ENCODE data around the gene ACKR3.

ACKR3 gene

DNA sequence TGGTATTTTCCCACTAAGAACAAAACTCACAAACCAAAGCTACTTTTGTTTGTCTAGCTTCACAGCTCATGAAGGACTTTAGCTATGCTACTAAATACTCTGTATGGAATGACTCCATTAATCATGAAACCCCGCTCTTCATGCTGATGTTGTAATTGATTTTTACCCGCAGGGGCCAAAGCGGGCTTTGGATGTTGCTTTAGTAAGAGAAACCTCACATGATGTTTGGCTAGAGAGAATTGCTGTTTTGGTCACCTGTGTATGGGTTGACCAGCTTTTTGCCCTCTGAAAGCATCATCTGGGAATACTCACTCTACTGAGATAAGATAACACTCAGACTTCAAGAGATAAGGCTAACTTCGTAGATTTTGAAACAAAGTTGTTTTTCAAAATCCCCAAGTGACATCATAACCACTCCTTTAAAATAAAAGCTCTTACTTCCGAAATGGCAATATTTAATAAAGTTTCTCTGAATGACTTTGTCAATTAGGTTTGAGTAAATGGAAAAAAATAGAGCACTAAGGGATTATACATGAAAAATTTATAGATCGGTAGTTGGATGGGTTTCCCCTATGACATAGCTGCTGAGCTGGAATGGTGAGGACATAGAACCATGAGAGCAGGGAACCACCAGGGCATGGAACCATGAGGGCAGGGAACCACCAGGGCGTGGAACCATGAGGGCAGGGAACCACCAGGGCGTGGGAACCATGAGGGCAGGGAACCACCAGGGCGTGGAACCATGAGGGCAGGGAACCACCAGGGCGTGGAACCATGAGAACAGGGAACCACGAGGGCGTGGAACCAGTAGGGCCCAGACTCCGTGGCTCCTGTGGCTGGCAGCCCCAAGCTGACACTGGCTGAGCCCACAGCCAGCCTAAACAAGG is 31.9 kb downstream of the ACKR3 start:
- Histone ChIP-seq H3K36me3 (ENCODE audit: control insufficient read depth, insufficient read depth, low read length) (no peaks in the 10 kb centered on the region), H3K4me1 (ENCODE audit: control insufficient read depth, insufficient read depth, low read length, poor library complexity, severe bottlenecking) (no peaks in the 10 kb centered on the region), H3K9me3 (ENCODE audit: control insufficient read depth, low read length) (no peaks in the 10 kb centered on the region), H3K4me3 (ENCODE audit: extremely low read depth, insufficient read depth, low read length, poor library complexity, severe bottlenecking) (no peak overlapping the region), H3K27ac (ENCODE audit: low read depth, low read length, severe bottlenecking) (no peak overlapping the region)
- 90 to 94% methylated on average over 10 to 11 of the region's 13 CpGs for WGBS, 2 experiments (ENCODE audit: insufficient coverage in 2 of 2)

DNA sequence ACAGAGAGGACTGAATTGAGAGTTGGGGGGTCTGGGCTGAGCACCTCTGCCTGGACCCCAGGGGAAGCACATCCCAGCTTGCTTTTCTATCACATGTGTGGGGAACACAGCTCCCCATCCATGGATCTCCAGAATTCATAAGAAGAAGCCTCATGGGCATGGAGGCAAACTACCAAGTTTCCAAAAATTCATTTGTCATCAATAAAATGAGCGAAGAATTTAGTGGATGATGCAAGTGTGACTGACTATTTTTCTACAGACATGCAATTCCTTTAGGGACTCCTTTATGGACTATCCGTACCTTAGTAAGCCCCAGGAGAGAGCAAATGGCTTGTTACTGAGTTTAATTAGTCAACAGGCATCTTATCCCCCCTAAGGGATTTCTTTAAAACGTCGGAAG is 33.1 kb downstream of the ACKR3 start:
- no peaks in the 10 kb centered on the region for H3K36me3 ChIP-seq (ENCODE audit: control insufficient read depth, insufficient read depth, low read length)
- no peak overlapping the region for H3K4me3 ChIP-seq (ENCODE audit: extremely low read depth, insufficient read depth, low read length, poor library complexity, severe bottlenecking)
- H3K4me1 ChIP-seq (ENCODE audit: control insufficient read depth, insufficient read depth, low read length, poor library complexity, severe bottlenecking): no peaks in the 10 kb centered on the region
- WGBS, 2 experiments (ENCODE audit: insufficient coverage in 2 of 2): 88 to 100% methylated on average over 1 to 3 of the region's 4 CpGs
- no peaks in the 10 kb centered on the region for H3K9me3 ChIP-seq (ENCODE audit: control insufficient read depth, low read length)
- H3K27ac ChIP-seq (ENCODE audit: low read depth, low read length, severe bottlenecking): no peak overlapping the region

DNA sequence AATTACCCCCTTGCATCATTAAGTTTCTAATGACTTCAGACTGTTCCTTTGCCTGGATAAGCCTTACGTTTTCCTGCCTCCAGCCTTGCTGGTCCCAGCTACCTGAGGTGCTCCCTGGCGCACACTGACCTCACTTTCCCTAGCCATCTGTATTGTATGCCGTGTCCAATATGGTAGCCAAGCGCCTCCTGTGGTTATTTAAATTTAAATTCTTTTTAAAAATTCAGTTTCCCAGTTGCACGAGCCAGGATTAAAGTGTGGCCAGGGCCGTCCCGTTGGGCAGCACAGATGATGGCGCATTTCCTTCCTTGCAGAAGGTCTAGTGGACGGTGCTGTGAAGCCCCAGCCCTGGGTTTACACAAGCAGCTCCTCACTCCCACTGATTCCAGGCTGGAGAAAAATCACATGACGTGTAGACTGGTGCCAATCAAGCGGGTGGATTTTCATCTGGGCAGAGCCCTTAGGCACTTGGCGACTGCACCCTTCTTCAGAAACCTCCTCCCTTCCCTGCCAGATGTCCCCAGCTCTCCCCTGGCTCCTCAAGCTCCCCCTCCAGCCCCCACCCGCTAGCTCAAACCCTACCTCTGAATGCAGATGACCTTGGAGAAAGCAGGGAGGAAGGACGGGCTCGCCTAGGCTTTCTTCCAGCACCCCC is 33.9 kb downstream of the ACKR3 start:
- no peak overlapping the region for H3K27ac ChIP-seq (ENCODE audit: low read depth, low read length, severe bottlenecking)
- H3K4me1 ChIP-seq (ENCODE audit: control insufficient read depth, insufficient read depth, low read length, poor library complexity, severe bottlenecking): no peaks in the 10 kb centered on the region
- no peak overlapping the region for H3K4me3 ChIP-seq (ENCODE audit: extremely low read depth, insufficient read depth, low read length, poor library complexity, severe bottlenecking)
- no peaks in the 10 kb centered on the region for H3K36me3 ChIP-seq (ENCODE audit: control insufficient read depth, insufficient read depth, low read length)
- 89 to 97% methylated on average over 11 to 13 of the region's 15 CpGs for whole genome bisulfite sequencing, 2 experiments (ENCODE audit: insufficient coverage in 2 of 2)
- H3K9me3 ChIP-seq (ENCODE audit: control insufficient read depth, low read length): no peaks in the 10 kb centered on the region

DNA sequence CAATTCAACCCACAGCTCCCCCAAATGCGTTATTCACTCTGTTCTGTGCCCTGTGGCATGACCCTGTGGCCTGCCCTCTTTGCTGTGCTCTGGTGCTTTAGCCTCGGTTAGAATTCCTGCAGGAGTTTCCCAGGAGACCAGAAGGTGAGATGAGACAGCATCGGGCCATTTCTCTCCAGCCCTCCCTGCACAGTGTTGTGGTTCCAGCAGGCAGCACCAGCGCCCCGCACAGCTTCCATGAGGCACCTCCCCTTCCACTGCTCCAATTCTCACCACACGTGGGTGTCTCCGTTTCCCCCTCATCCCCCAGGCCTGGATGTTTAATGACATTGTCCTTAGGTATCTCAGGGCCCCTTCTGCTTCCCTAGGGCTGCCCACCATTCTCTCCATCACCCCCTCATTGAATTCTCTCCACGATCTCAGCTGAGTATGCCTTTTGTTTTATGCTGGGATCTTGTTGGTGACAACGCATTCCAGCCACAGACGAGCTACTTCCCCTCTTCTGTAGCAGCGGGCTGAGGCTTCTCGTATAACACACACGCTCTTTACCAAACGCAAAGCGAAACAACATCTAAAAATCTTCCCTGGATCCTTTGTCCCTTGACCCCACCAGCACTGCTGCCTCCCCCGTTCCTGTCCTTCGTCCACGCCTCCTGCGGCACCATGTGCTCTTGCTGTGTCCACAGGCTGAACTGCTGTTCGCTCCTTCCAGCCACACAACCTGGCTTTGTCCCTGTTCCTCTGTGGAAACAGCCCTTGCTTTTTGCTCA is 35.1 kb downstream of the ACKR3 start:
- 85 to 86% methylated on average over 19 to 20 of the region's 20 CpGs for WGBS, 2 experiments (ENCODE audit: insufficient coverage in 2 of 2)
- H3K27ac ChIP-seq (ENCODE audit: low read depth, low read length, severe bottlenecking): no peak overlapping the region
- no peak overlapping the region for H3K4me3 ChIP-seq (ENCODE audit: extremely low read depth, insufficient read depth, low read length, poor library complexity, severe bottlenecking)
- no peaks in the 10 kb centered on the region for H3K9me3 ChIP-seq (ENCODE audit: control insufficient read depth, low read length)
- no peaks in the 10 kb centered on the region for H3K36me3 ChIP-seq (ENCODE audit: control insufficient read depth, insufficient read depth, low read length)
- H3K4me1 ChIP-seq (ENCODE audit: control insufficient read depth, insufficient read depth, low read length, poor library complexity, severe bottlenecking): no peaks in the 10 kb centered on the region

DNA sequence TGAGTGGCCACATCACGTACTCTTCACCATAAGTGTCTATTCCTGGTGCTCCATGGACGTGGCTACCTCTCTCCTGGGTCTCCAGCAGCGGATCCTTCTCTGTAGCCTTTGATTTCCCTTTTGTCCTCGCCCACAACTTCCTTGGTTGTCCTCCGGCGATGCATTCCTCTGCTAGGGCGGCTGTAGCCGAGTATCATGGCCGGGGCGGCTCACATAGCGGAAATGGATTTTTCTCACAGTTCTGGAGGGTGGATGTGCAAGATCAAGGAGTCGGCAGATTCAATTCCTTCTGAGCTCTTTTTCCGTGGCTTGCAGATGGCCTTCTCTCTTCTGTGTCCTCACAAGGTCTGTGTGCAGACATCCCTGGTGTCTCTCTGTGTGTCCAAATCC is 35.7 kb downstream of the ACKR3 start:
- 92 to 95% methylated on average over 13 of the region's 13 CpGs for WGBS, 2 experiments (ENCODE audit: insufficient coverage in 2 of 2)
- no peaks in the 10 kb centered on the region for H3K36me3 ChIP-seq (ENCODE audit: control insufficient read depth, insufficient read depth, low read length)
- H3K27ac ChIP-seq (ENCODE audit: low read depth, low read length, severe bottlenecking): no peak overlapping the region
- no peaks in the 10 kb centered on the region for H3K4me1 ChIP-seq (ENCODE audit: control insufficient read depth, insufficient read depth, low read length, poor library complexity, severe bottlenecking)
- H3K9me3 ChIP-seq (ENCODE audit: control insufficient read depth, low read length): no peaks in the 10 kb centered on the region
- H3K4me3 ChIP-seq (ENCODE audit: extremely low read depth, insufficient read depth, low read length, poor library complexity, severe bottlenecking): no peak overlapping the region

DNA sequence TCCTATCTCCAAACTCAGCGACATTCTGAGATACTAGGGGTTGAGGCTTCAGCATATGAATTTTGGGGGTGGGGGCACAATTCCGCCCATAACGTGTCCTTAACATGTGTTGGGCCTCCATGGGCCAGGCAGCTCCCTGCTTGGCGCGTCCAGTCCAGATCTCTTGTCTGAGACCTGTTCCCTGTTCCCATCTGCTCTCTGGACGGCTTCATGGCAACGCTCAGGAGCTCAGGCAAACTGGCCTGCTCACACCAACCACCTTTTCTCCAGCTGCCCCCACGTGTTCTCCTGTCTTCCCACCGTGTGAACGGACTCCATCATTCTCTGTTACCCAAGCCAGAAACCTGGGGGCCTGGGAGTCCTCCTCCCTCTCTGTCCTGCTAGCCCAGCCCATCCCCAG is 36.4 kb downstream of the ACKR3 start:
- Histone ChIP-seq H3K4me1 (ENCODE audit: control insufficient read depth, insufficient read depth, low read length, poor library complexity, severe bottlenecking) (no peaks in the 10 kb centered on the region), H3K9me3 (ENCODE audit: control insufficient read depth, low read length) (no peaks in the 10 kb centered on the region), H3K4me3 (ENCODE audit: extremely low read depth, insufficient read depth, low read length, poor library complexity, severe bottlenecking) (no peak overlapping the region), H3K36me3 (ENCODE audit: control insufficient read depth, insufficient read depth, low read length) (no peaks in the 10 kb centered on the region), H3K27ac (ENCODE audit: low read depth, low read length, severe bottlenecking) (no peak overlapping the region)
- 87 to 98% methylated on average over 9 to 10 of the region's 10 CpGs for WGBS, 2 experiments (ENCODE audit: insufficient coverage in 2 of 2)

DNA sequence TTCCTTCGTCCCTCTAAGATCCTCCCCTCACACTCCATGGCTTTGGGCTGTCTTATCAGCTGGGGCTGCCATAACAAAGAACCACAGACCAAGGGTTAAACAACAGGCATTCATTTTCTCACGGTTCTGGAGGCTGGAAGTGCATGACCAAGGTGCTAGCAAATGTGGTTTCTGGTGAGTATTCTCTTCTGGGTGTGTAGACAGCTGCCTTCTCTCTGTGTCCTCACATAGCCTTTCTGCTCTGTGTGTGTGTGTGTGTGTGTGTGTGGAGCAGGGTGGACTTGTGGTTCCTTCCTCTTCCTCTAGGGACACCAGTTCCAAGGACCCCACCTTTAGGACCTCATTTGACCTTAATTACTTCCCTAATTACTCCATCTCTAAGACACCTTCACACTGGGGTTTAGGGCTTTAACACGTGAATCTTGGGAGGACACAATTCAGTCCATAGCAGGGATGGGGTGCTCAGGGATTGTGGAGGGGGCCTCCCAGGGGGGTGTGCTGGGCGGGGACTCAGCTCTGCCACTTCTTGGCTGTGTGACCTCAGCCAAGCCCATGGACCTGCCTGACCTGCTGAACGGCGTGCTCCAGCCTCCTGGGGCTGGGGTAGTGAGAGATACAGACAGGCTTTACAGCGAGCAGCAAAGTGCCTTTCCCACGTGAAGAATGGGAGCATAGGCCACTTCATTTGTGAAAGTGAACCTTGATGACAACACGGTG is 38.0 kb downstream of the ACKR3 start:
- H3K36me3 ChIP-seq (ENCODE audit: control insufficient read depth, insufficient read depth, low read length): no peaks in the 10 kb centered on the region
- H3K4me3 ChIP-seq (ENCODE audit: extremely low read depth, insufficient read depth, low read length, poor library complexity, severe bottlenecking): no peak overlapping the region
- H3K4me1 ChIP-seq (ENCODE audit: control insufficient read depth, insufficient read depth, low read length, poor library complexity, severe bottlenecking): no peaks in the 10 kb centered on the region
- 90 to 91% methylated on average over 6 to 7 of the region's 9 CpGs for WGBS, 2 experiments (ENCODE audit: insufficient coverage in 2 of 2)
- H3K9me3 ChIP-seq (ENCODE audit: control insufficient read depth, low read length): no peaks in the 10 kb centered on the region
- no peak overlapping the region for H3K27ac ChIP-seq (ENCODE audit: low read depth, low read length, severe bottlenecking)

DNA sequence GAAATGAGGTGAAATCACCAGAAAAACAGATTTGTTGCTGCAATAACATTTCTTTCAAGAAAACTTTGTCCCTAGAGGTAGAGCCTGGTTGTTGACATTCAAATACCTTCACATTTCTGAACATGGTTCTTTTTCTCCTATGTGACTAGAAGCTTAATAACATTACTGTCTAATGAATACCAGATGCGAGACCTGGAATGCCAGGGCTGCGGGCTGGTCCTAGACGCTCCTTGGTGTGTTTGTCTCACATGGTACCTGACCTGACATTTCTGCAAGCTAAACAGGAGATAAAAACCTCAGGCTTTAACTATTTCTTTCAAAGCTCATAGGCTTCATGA is 38.5 kb downstream of the ACKR3 start:
- no peaks in the 10 kb centered on the region for H3K9me3 ChIP-seq (ENCODE audit: control insufficient read depth, low read length)
- no peak overlapping the region for H3K4me3 ChIP-seq (ENCODE audit: extremely low read depth, insufficient read depth, low read length, poor library complexity, severe bottlenecking)
- H3K4me1 ChIP-seq (ENCODE audit: control insufficient read depth, insufficient read depth, low read length, poor library complexity, severe bottlenecking): no peaks in the 10 kb centered on the region
- WGBS, 2 experiments (ENCODE audit: insufficient coverage in 2 of 2): 95 to 96% methylated on average over 3 of the region's 3 CpGs
- no peak overlapping the region for H3K27ac ChIP-seq (ENCODE audit: low read depth, low read length, severe bottlenecking)
- H3K36me3 ChIP-seq (ENCODE audit: control insufficient read depth, insufficient read depth, low read length): no peaks in the 10 kb centered on the region

DNA sequence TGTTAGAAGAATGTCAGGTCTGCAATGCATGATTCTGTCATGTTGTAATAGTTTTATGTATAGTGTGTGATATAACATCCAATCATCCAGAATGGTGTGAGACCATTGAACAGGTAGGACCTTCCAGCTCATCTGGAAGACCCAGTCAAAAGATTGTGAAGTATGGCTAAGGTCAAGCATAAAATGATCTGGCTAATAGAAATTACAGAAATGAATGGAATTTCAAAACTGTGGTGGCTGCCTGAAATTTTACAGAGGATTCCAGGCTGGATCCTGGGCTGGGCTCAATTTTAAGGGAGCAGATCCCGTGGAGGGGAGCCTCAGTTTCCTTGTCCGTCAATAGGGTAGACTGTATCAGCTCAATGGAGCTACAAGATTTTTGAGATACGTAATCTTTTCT is 39.1 kb downstream of the ACKR3 start:
- Histone ChIP-seq H3K9me3 (ENCODE audit: control insufficient read depth, low read length) (no peaks in the 10 kb centered on the region), H3K4me3 (ENCODE audit: extremely low read depth, insufficient read depth, low read length, poor library complexity, severe bottlenecking) (no peak overlapping the region), H3K27ac (ENCODE audit: low read depth, low read length, severe bottlenecking) (no peak overlapping the region), H3K36me3 (ENCODE audit: control insufficient read depth, insufficient read depth, low read length) (no peaks in the 10 kb centered on the region), H3K4me1 (ENCODE audit: control insufficient read depth, insufficient read depth, low read length, poor library complexity, severe bottlenecking) (no peaks in the 10 kb centered on the region)
- 87 to 90% methylated on average over 3 of the region's 3 CpGs for WGBS, 2 experiments (ENCODE audit: insufficient coverage in 2 of 2)

DNA sequence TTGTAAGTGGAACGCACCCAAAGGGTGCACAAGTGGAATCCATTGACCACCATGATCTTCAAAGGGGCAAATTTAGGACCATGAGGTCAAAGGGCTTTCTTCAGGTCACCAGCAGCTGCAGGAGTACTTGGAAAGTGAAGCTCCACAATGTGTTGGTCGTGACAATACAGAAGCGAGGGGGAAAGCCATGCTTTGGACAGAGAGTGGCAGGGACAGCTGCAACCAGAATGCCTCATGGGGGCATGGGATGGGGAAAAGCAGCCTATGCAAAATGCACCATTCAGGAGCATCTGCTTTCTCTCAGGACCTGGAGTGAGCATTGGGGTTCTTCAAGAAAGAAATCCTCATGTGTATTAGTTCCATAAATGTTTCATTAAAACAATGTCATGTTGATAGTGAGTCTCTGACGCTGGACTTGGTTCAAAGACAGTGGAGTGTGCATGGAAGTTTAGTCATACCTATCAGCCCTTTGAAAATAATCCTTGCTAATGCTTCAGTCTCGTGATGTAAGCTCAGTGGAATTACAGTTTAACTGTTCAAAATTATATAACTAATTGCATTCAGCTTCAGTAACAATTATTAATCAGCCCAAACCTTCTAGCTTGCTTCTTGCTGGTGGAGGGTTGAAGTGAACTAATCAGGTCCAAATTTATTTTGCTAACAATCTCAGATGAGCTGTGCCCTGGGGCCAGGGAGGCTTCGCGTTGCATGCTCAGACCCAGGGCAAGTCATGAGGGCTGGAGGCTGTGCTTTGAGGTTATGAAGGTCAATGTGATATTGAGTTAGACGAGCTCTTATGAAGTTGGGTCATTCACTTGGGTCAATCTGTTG is 41.6 kb downstream of the ACKR3 start:
- H3K9me3 ChIP-seq (ENCODE audit: control insufficient read depth, low read length): no peaks in the 10 kb centered on the region
- H3K4me1 ChIP-seq (ENCODE audit: control insufficient read depth, insufficient read depth, low read length, poor library complexity, severe bottlenecking): no peaks in the 10 kb centered on the region
- WGBS, 2 experiments (ENCODE audit: insufficient coverage in 2 of 2): 91 to 96% methylated on average over 6 of the region's 8 CpGs
- no peak overlapping the region for H3K4me3 ChIP-seq (ENCODE audit: extremely low read depth, insufficient read depth, low read length, poor library complexity, severe bottlenecking)
- no peaks in the 10 kb centered on the region for H3K36me3 ChIP-seq (ENCODE audit: control insufficient read depth, insufficient read depth, low read length)
- no peak overlapping the region for H3K27ac ChIP-seq (ENCODE audit: low read depth, low read length, severe bottlenecking)
